PC-9 (cell line): ENCODE data around the gene SLC25A21. TPM values are rescaled to one million over a fixed set of nuclear protein-coding genes. Genes with fewer than 3 reads are reported as not detected.

Experiments used
- BruUV-seq: library from RNA; stranded (reverse); fragments of 400-500 nt; replicated peaks from 2 replicates; lab custom pipeline; 2021; lab: Mats Ljungman, UMichigan
- CTCF ChIA-PET: fragments of 300-600 bp; sonication (Branson Sonifier 250); formaldehyde crosslinking; loops from one replicate; lab custom pipeline; 2022; ENCODE audit warnings: antibody characterized with exemption; lab: Charles Lee
- POLR2A ChIA-PET: fragments of 300-600 bp; sonication (Branson Sonifier 250); formaldehyde crosslinking; loops from one replicate; lab custom pipeline; 2022; ENCODE audit warnings: antibody characterized with exemption; ENCODE audit not compliant: unreplicated experiment; lab: Charles Lee
- DNase-seq, 2 experiments: peaks; one replicate each; pipeline versions ENCODE4 v3.0.0 to v3.0.0-alpha.2; 2015 to 2022; ENCODE audit warnings: mixed read lengths in 1 of 2
- H2AFZ ChIP-seq: fragments of 200-600 bp; sonication (generic); 2 replicates; pipeline ENCODE4 v1.8.1; 2017; ENCODE audit warnings: antibody characterized with exemption
- H3F3A ChIP-seq: fragments of 200-600 bp; sonication (generic); 2 replicates; pipeline ENCODE4 v1.8.1; 2017; ENCODE audit warnings: antibody characterized with exemption, mild to moderate bottlenecking, low read depth; ENCODE audit not compliant: insufficient read depth
- H3K27ac ChIP-seq: fragments of 200-600 bp; sonication (generic); 2 replicates; pipeline ENCODE4 v1.6.1; 2016; ENCODE audit warnings: mixed run types
- H3K27me3 ChIP-seq: fragments of 200-600 bp; sonication (generic); 2 replicates; pipeline ENCODE4 v1.6.1; 2016; ENCODE audit warnings: low read depth, mixed run types; ENCODE audit not compliant: insufficient read depth
- H3K36me3 ChIP-seq: fragments of 200-600 bp; sonication (generic); 2 replicates; pipeline ENCODE4 v1.6.1; 2016; ENCODE audit warnings: low read depth, mixed run types
- H3K4me1 ChIP-seq: fragments of 200-600 bp; sonication (generic); replicated peaks from 2 replicates; pipeline ENCODE4 v1.6.1; 2016; ENCODE audit warnings: mixed run types; ENCODE audit not compliant: insufficient read depth
- H3K4me2 ChIP-seq: fragments of 200-600 bp; sonication (generic); 2 replicates; pipeline ENCODE4 v1.6.1; 2017; ENCODE audit warnings: mixed run types
- H3K4me3 ChIP-seq: fragments of 200-600 bp; sonication (generic); 2 replicates; pipeline ENCODE4 v1.6.1; 2016; ENCODE audit warnings: mixed run types
- H3K79me2 ChIP-seq: fragments of 200-600 bp; sonication (generic); 2 replicates; pipeline ENCODE4 v1.6.1; 2017; ENCODE audit warnings: low read depth, mixed run types
- H3K9me2 ChIP-seq: fragments of 200-600 bp; sonication (generic); 2 replicates; pipeline ENCODE4 v1.8.1; 2017; ENCODE audit warnings: mild to moderate bottlenecking; ENCODE audit not compliant: insufficient read depth
- H3K9me3 ChIP-seq: fragments of 200-600 bp; sonication (generic); 2 replicates; pipeline ENCODE4 v1.8.1; 2016; ENCODE audit warnings: low read depth; ENCODE audit not compliant: insufficient read depth
- H4K20me1 ChIP-seq: fragments of 200-600 bp; sonication (generic); 2 replicates; pipeline ENCODE4 v1.8.1; 2017; ENCODE audit not compliant: insufficient read depth
- CTCF ChIP-seq: fragments of 200-600 bp; sonication (generic); conservative IDR thresholded peaks from 2 replicates; pipeline ENCODE4 v1.6.1; 2017; ENCODE audit warnings: mixed run types, antibody characterized with exemption, mild to moderate bottlenecking, moderate library complexity
- EZH2 ChIP-seq: fragments of 200-600 bp; sonication (generic); IDR thresholded peaks from 2 replicates; pipeline ENCODE4 v1.8.0; 2017; ENCODE audit warnings: antibody characterized with exemption, low read depth
- intact Hi-C: fragments of 100-400 bp; cut with micrococcal nuclease; formaldehyde crosslinking; loops from one replicate; pipeline ENCODE4 v1.10.0; 2022; ENCODE audit not compliant: unreplicated experiment
- total RNA-seq: library from RNA; stranded (reverse); gene quantifications from 2 replicates; pipeline ENCODE4 v1.2.3, GENCODE V29; 2021

SLC25A21 gene
- total RNA-seq, 1 experiment from 2014 or later: 3.2 TPM

- no peaks in the 10 kb centered on the region for H3F3A ChIP-seq
- H3K27ac ChIP-seq: no peak overlapping the region
- intact Hi-C loops: no loop called here
- no peak overlapping the region for H3K4me3 ChIP-seq
- no peaks in the 10 kb centered on the region for H3K36me3 ChIP-seq
- BruUV-seq: no TSS peak
- no peak overlapping the region for H3K4me2 ChIP-seq
- H3K4me1 ChIP-seq: no peaks in the 10 kb centered on the region
- no peaks in the 10 kb centered on the region for H3K79me2 ChIP-seq
- no peaks in the 10 kb centered on the region for H4K20me1 ChIP-seq
- H3K9me3 ChIP-seq: no peaks in the 10 kb centered on the region
- H2AFZ ChIP-seq: no peak overlapping the region
- H3K9me2 ChIP-seq: no peaks in the 10 kb centered on the region
- no peak for DNase-seq
- H3K27me3 ChIP-seq: no peaks in the 10 kb centered on the region
- CTCF ChIA-PET: no interaction called here
- TF ChIP-seq EZH2 (no peak), CTCF (no peak)
- POLR2A ChIA-PET: no interaction called here
These were observed 496.8 kb downstream of the SLC25A21 start for GRCh38 chr14:36675581-36675980.

- intact Hi-C loops: no loop called here
- CTCF ChIA-PET: no interaction called here
- Histone ChIP-seq H3K36me3 (no peaks in the 10 kb centered on the region), H3K4me1 (no peaks in the 10 kb centered on the region), H3K4me2 (no peak overlapping the region), H3K4me3 (no peak overlapping the region), H3K9me2 (no peaks in the 10 kb centered on the region), H3K27ac (no peak overlapping the region), H3K79me2 (no peaks in the 10 kb centered on the region), H3K27me3 (no peaks in the 10 kb centered on the region), H2AFZ (no peak overlapping the region), H4K20me1 (no peaks in the 10 kb centered on the region), H3K9me3 (no peaks in the 10 kb centered on the region), H3F3A (no peaks in the 10 kb centered on the region)
- no peak for DNase-seq
- TF ChIP-seq EZH2 (no peak), CTCF (no peak)
- POLR2A ChIA-PET: no interaction called here
- no TSS peak for BruUV-seq
These were observed 497.7 kb downstream of the SLC25A21 start for GRCh38 chr14:36674659-36675058.

GRCh38 chr14:36672095-36672494 is 500.3 kb downstream of the SLC25A21 start:
- POLR2A ChIA-PET: no interaction called here
- BruUV-seq: no TSS peak
- Histone ChIP-seq H3K4me3 (no peak overlapping the region), H3K4me1 (no peaks in the 10 kb centered on the region), H3F3A (no peaks in the 10 kb centered on the region), H3K27me3 (no peaks in the 10 kb centered on the region), H2AFZ (no peak overlapping the region), H3K4me2 (no peak overlapping the region), H4K20me1 (no peaks in the 10 kb centered on the region), H3K36me3 (no peaks in the 10 kb centered on the region), H3K79me2 (no peaks in the 10 kb centered on the region), H3K9me3 (no peaks in the 10 kb centered on the region), H3K9me2 (no peaks in the 10 kb centered on the region), H3K27ac (no peak overlapping the region)
- DNase-seq: no peak
- CTCF ChIA-PET: no interaction called here
- intact Hi-C loops: no loop called here
- TF ChIP-seq EZH2: no peak
- no peak for TF ChIP-seq CTCF
